SH-SY5Y (cell line): ENCODE measurements around the gene MARS1.

ENCODE experiments used
- GATA2 ChIP-seq: IDR thresholded peaks from 2 replicates; pipeline ENCODE4 v1.6.1; 2011; ENCODE audit warnings: mild to moderate bottlenecking, low read depth, low read length
- GATA3 ChIP-seq: IDR thresholded peaks from 2 replicates; pipeline ENCODE4 v1.6.1; 2011; ENCODE audit warnings: low read depth, mild to moderate bottlenecking, low read length, moderate library complexity

- TF ChIP-seq GATA3 = no peak
- no peak for TF ChIP-seq GATA2
These were observed 33.7 kb upstream of the MARS1 start for GRCh38 chr12:57454213-57454565.
